HG03571 (cell line): ENCODE data around the gene SIK3.
"Not testable (repeated sequence)": the region's sequence is repeated elsewhere in the genome, so short reads cannot be mapped to it uniquely, and the experiment has no call there.

ENCODE experiments used
- ATAC-seq: cut with Tn5 transposase; IDR thresholded peaks from one replicate; pipeline ENCODE4 v1.9.1; 2021; ENCODE audit not compliant: unreplicated experiment

The SIK3 gene

GRCh38 chr11:116844722-116845121 is 253.5 kb downstream of the SIK3 start:
- ATAC-seq, result no peak

GRCh38 chr11:116843661-116844060 is 254.6 kb downstream of the SIK3 start:
- ATAC-seq, result no peak

DNA sequence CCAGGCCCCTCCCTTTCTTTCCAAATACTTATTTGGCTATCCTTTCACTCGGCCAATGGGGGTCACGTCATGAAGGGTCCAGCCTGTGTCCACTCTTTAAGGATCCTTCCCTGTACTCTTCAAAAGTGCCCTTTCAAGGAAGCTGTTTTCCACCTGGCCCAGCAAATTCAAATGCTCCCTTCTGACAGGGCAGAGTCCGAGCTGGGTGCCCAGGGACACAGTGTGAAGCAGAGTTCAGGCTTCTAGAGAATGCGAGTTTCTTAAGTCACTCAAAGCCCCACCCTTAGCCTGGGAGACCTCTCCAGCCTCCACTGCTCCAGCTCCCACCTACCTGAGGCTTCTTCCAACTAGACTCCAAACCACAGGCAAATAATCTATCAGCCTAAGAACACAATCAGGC is 255.3 kb downstream of the SIK3 start:
- ATAC-seq, result no peak

DNA sequence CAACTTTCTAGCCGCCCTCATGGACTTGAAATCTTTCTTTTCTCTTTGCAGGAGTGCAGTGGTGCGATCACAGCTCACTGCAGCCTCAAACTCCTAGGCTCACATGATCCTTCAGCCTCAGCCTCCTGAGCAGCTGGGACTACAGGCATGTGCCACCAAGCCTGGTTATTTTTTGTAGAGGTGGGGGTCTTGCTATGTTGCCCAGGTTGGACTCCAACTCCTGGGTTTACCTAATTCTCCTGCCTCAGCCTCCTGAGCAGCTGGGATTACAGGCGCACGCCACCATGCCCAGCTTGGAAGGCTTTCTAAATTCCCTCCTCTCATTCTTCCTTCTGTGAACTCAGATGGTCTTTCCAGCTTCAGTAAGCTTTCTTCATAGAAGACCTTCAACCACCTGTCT is 256.1 kb downstream of the SIK3 start:
- no peak for ATAC-seq

GRCh38 chr11:116840746-116841296 is 257.4 kb downstream of the SIK3 start:
- ATAC-seq, result no peak

GRCh38 chr11:116840224-116840745 is 257.9 kb downstream of the SIK3 start:
- no peak for ATAC-seq

- no peak for ATAC-seq
Observed at GRCh38 chr11:116838321-116839084, 259.7 kb downstream of the SIK3 start.

DNA sequence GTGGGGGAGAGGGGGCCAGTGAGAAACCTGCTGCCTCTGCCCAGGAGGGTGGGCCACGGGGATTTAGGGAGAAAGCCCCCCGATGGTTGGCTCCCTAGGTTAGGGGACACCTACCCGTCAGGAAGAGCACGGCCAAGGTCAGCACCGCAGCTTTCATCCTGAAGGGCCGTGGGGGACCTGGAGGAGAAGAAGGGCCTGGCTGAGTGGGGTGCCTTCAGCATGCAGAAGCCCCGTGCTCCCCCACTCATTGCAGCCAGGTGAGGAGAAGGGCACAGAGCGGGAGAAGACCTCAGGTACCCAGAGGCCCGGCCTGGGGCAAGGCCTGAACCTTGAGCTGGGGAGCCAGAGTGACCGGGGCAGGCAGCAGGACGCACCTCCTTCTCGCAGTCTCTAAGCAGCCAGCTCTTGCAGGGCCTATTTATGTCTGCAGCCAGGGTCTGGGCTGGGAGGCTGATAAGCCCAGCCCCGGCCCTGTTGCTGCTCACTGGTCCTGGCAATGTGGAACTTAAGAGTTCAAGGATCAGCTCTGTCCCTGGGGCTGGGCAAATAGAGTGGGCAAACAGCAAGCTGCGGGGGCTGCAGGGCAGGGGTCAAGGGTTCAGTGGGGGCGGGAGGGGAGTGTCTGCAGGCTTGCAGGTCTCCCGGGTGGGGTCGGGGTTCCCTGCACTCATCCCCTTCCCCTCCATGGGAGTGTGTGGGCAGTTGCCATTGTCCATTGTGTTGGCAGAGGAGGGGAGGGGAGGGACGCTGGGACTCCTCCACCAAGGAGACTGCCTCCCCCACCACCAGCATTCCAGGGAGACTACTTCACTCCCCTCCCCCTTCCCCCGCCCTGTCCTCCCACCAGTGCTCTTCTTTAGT is 260.8 kb downstream of the SIK3 start, which contains the start of gene APOA1:
Gene APOA1 (minus strand): TSS at position 392 of the 861 bp plus-strand sequence. CDS start 235 bp downstream, at position 157.
- ATAC-seq, result no peak

GRCh38 chr11:116836632-116836991 is 261.6 kb downstream of the SIK3 start:
- no peak for ATAC-seq

GRCh38 chr11:116835791-116836631 is 262.2 kb downstream of the SIK3 start:
- peak; percentile 82 for ATAC-seq

- peak; percentile 7 for ATAC-seq
Observed at GRCh38 chr11:116835042-116835772, 263.0 kb downstream of the SIK3 start.

DNA sequence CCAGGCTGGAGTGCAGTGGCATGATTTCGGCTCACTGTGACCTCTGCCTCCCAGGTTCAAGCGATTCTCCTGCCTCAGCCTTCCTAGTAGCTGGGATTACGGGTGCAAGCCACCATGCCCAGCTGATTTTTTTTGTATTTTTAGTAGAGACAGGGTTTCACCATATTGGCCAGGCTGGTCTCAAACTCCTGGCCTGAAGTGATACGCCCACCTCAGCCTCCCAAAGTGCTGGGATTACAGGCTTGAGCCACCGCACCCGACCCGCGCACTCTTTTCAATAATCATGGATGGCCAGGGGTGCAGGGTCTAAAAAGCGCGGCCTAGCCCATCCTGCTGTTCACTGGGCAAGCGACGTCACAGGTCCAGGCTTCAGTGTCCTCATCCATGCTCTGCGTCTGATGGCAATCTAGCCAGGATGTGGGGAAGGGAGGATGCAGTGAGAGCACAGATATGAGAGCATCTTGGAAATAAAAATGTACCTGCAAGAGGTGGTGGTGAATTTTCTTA is 263.6 kb downstream of the SIK3 start:
- ATAC-seq, result not testable (repeated sequence)

DNA sequence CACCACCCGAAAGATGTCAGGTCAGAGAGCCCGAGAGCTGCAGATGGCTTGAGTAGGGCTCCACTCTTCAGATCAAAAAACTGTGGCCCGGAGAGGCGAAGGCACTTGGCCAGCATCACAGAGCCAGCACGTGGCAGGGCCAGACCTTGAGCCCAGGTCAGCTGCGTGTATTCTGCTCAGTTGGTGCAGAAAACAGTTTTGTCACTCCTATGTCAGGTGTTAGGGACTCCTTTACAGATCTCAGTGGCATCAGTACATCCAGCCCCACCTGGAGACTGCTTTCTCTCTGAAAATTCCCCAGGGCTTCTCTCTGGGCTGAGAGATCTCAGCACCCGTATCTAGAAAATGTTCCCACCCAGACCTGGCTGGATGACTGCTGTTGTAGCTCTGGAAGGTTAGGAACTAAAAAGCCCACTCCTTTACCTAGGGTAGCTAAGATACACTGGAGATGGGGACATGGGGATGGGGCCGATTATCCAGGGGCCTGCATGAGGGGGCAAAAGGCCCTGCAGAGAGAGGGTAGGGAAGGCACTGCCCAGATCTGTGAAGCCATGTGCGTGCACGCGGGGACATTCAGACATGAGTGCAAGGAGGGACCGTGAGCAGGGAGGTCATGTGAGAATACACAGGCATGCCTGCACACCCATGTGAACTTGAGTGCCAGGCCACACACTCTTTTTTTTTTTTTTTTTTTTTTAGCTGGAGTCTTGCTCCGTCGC is 264.3 kb downstream of the SIK3 start:
- ATAC-seq, result no peak

DNA sequence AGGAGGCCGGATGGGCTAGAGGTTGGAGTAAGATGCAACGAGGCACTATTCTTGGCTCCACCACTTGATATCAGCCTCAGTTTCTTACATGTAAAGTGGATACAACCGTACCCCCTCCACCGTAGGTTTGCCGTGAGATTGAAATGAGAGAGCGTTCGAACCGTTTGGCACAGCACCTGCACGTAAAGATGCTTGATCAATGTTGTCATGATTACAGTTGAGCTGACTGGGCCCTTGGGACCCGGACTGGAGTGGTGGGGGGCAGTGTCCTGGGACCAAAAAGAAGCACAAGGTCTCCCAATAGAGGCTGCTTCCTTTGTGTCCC is 264.8 kb downstream of the SIK3 start:
- ATAC-seq, result no peak

DNA sequence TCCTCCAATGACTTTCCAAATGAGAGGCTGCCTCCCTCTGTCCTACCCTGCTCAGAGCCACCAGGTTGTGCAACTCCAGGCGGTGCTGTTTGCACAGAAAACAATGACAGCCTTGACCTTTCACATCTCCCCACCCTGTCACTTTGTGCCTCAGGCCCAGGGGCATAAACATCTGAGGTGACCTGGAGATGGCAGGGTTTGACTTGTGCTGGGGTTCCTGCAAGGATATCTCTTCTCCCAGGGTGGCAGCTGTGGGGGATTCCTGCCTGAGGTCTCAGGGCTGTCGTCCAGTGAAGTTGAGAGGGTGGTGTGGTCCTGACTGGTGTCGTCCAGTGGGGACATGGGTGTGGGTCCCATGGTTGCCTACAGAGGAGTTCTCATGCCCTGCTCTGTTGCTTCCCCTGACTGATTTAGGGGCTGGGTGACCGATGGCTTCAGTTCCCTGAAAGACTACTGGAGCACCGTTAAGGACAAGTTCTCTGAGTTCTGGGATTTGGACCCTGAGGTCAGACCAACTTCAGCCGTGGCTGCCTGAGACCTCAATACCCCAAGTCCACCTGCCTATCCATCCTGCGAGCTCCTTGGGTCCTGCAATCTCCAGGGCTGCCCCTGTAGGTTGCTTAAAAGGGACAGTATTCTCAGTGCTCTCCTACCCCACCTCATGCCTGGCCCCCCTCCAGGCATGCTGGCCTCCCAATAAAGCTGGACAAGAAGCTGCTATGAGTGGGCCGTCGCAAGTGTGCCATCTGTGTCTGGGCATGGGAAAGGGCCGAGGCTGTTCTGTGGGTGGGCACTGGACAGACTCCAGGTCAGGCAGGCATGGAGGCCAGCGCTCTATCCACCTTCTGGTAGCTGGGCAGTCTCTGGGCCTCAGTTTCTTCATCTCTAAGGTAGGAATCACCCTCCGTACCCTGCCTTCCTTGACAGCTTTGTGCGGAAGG is 265.6 kb downstream of the SIK3 start:
- no peak for ATAC-seq

GRCh38 chr11:116831790-116832349 is 266.4 kb downstream of the SIK3 start:
- no peak for ATAC-seq

DNA sequence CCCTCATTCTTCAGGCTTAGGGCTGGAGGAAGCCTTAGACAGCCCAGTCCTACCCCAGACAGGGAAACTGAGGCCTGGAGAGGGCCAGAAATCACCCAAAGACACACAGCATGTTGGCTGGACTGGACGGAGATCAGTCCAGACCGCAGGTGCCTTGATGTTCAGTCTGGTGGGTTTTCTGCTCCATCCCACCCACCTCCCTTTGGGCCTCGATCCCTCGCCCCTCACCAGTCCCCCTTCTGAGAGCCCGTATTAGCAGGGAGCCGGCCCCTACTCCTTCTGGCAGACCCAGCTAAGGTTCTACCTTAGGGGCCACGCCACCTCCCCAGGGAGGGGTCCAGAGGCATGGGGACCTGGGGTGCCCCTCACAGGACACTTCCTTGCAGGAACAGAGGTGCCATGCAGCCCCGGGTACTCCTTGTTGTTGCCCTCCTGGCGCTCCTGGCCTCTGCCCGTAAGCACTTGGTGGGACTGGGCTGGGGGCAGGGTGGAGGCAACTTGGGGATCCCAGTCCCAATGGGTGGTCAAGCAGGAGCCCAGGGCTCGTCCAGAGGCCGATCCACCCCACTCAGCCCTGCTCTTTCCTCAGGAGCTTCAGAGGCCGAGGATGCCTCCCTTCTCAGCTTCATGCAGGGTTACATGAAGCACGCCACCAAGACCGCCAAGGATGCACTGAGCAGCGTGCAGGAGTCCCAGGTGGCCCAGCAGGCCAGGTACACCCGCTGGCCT is 267.9 kb downstream of the SIK3 start:
- no peak for ATAC-seq
